ENCODE data around the gene PPFIBP1. TPM values are rescaled to one million over a fixed set of nuclear protein-coding genes. Genes with fewer than 3 reads are reported as not detected.
"Not testable (repeated sequence)": the region's sequence is repeated elsewhere in the genome, so short reads cannot be mapped to it uniquely, and the experiment has no call there.

PPFIBP1 gene
- total RNA-seq, 1 donor from 2014 or later, result 84.1 TPM

DNA sequence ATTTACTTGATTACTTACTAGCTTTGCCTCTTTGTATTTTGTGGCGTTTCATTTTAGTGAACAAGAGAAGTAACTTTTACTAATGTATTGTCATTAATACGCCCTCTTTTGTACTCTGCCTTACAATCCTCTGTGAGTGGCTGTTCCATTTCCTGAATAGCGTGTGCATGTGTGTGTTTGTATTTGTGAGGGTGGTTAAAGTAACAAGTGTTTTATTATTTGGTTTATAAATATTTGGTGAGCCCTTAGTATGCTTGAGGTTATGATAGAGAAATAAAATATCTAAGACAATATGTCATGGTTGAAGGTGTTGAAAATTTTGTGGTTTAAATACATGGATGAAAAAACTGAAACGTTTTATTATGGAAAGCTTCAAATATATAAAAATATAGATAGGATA lies 100.6 kb downstream of the PPFIBP1 start:
- Mint-ChIP-seq H3K27ac (ENCODE audit: unreplicated experiment) (peak overlapping the region; percentile 67), H3K4me3 (ENCODE audit: unreplicated experiment) (no peak overlapping the region)

DNA sequence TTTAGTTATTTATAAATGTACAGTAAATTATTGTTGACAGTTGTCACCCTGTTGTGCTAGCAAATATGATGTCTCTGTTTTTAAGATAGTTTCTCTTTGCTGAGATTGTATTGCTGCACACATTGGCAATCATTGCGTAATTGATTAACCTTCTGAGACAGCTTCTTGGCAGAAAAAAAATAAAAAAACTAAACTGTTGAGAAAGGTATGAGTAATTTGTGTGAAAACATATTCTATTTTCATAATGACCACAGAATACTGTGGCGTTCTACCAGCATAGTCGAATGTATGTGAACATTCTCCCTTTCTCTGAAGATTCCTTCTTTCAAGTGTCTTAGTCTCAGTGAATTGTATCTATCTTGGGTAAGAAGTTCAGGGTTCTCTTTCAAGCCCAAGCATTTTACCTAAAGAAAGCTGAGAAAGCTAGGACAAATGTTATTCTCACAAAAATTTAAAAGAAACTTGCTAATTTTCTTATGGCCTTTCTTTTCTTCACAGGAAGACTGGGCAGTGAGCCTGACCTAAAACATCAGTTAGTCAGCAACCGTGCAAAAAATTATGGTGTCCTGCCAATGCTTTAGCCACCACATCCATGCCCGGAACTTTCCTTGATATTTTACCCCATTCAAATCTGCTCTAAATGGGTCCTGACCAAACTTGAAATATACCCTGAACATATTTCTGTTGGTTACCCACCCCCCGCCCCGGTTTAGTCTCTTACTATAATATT lies 103.3 kb downstream of the PPFIBP1 start:
- peak overlapping the region; percentile 92 for H3K27ac Mint-ChIP-seq (ENCODE audit: unreplicated experiment)
- DNase-seq (ENCODE audit: extremely low spot score, unreplicated experiment), result no peak
- H3K4me1 Mint-ChIP-seq (ENCODE audit: unreplicated experiment), result peaks cover 51% of the 10 kb centered on the region
- TF ChIP-seq, protein P1, sequence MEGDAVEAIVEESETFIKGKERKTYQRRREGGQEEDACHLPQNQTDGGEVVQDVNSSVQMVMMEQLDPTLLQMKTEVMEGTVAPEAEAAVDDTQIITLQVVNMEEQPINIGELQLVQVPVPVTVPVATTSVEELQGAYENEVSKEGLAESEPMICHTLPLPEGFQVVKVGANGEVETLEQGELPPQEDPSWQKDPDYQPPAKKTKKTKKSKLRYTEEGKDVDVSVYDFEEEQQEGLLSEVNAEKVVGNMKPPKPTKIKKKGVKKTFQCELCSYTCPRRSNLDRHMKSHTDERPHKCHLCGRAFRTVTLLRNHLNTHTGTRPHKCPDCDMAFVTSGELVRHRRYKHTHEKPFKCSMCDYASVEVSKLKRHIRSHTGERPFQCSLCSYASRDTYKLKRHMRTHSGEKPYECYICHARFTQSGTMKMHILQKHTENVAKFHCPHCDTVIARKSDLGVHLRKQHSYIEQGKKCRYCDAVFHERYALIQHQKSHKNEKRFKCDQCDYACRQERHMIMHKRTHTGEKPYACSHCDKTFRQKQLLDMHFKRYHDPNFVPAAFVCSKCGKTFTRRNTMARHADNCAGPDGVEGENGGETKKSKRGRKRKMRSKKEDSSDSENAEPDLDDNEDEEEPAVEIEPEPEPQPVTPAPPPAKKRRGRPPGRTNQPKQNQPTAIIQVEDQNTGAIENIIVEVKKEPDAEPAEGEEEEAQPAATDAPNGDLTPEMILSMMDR (IDR thresholded peaks at IDR 0.05), result no peak
- no peaks in the 10 kb centered on the region for H3K9me3 Mint-ChIP-seq (ENCODE audit: unreplicated experiment)
- H3K36me3 Mint-ChIP-seq (ENCODE audit: unreplicated experiment), result no peaks in the 10 kb centered on the region
- no peaks in the 10 kb centered on the region for H3K27me3 Mint-ChIP-seq (ENCODE audit: unreplicated experiment)
- H3K4me3 Mint-ChIP-seq (ENCODE audit: unreplicated experiment), result peak overlapping the region; percentile 44

More for the DNA sequence above, 100.6 kb downstream of the PPFIBP1 start:
- Mint-ChIP-seq H3K4me1 (ENCODE audit: unreplicated experiment) (peaks cover 68% of the 10 kb centered on the region), H3K27me3 (ENCODE audit: unreplicated experiment) (no peaks in the 10 kb centered on the region), H3K36me3 (ENCODE audit: unreplicated experiment) (peaks cover 2% of the 10 kb centered on the region), H3K9me3 (ENCODE audit: unreplicated experiment) (no peaks in the 10 kb centered on the region)
- TF ChIP-seq, protein P1 (IDR thresholded peaks at IDR 0.05), result no peak
- no peak for DNase-seq (ENCODE audit: extremely low spot score, unreplicated experiment)

DNA sequence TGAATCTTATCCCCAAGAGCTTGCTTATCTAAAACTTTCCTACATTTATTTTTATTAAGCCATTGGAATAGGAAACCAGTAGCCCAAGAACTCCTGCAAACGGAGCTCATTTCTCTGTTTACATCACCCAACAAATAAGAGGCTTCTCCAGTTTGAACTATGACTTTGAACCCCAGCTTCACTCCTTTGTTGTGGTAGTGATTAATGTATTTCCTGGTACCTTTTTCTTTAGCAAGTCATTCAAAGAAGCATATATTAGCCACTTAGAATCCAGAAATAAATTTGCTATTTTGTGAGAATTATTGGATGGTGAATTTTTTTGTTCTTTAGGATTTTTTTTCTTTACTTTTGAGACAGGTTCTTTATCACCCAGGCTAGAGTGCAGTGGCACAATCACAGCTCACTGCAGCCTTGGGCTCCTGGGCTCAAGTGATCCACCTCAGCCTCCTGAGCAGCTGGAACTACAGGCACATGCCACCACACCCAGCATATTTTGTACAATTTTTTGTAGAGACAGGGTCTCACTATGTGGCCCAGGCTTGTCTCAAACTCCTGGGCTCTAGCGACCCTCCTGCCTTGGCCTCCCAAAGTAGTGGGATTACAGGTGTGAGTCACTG lies 104.0 kb downstream of the PPFIBP1 start:
- peak overlapping the region; percentile 92 for H3K27ac Mint-ChIP-seq (ENCODE audit: unreplicated experiment)
- H3K4me1 Mint-ChIP-seq (ENCODE audit: unreplicated experiment), result peaks cover 47% of the 10 kb centered on the region
- H3K36me3 Mint-ChIP-seq (ENCODE audit: unreplicated experiment); DNase-seq (ENCODE audit: extremely low spot score, unreplicated experiment); H3K9me3 Mint-ChIP-seq (ENCODE audit: unreplicated experiment); H3K27me3 Mint-ChIP-seq (ENCODE audit: unreplicated experiment): not testable (repeated sequence)
- H3K4me3 Mint-ChIP-seq (ENCODE audit: unreplicated experiment), result peak overlapping the region; percentile 44

DNA sequence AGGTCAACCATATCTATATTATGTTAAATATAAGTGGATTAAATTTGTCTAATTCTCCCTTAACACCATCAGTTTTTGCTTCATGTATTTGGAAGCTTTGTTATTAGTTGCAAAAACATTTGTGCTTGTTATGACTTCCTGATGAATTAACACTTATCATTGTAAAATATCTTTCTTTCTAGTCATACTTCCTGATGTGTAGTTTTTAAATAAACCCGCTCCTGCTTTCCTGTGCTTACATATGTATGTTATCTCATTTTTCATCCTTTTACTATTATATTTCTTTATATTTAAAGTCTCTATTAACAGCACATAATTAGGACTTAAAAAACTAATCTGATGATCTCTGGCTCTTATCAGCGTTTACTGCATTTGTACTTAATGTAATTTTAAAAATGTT lies 106.2 kb downstream of the PPFIBP1 start:
- not testable (repeated sequence) for DNase-seq (ENCODE audit: extremely low spot score, unreplicated experiment); H3K27ac Mint-ChIP-seq (ENCODE audit: unreplicated experiment); H3K9me3 Mint-ChIP-seq (ENCODE audit: unreplicated experiment); H3K4me3 Mint-ChIP-seq (ENCODE audit: unreplicated experiment); H3K27me3 Mint-ChIP-seq (ENCODE audit: unreplicated experiment)
- Mint-ChIP-seq H3K4me1 (ENCODE audit: unreplicated experiment) (peaks cover 27% of the 10 kb centered on the region), H3K36me3 (ENCODE audit: unreplicated experiment) (peaks cover 13% of the 10 kb centered on the region)

DNA sequence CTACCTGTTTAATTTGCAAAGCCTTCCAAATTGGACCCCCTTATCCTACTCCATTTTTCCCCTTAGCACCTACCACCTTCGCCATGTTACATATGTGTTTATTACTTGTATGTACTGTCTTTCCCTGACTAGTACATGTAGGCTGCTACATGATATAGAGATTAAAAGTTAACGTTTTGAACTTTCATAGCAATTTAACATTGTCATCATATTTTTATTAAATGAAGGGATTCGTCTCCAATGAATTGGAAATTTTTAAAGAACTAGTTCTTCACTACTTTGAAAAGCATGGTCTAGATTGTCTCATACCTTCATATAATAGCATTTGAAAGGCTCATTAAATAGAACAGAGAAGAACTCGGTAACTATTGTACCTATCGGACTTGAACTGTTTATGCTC lies 107.4 kb downstream of the PPFIBP1 start:
- H3K27ac Mint-ChIP-seq (ENCODE audit: unreplicated experiment), result peak overlapping the region; percentile 28
- peaks cover 27% of the 10 kb centered on the region for H3K4me1 Mint-ChIP-seq (ENCODE audit: unreplicated experiment)
- peaks cover 18% of the 10 kb centered on the region for H3K36me3 Mint-ChIP-seq (ENCODE audit: unreplicated experiment)
- H3K27me3 Mint-ChIP-seq (ENCODE audit: unreplicated experiment), result no peaks in the 10 kb centered on the region
- no peak overlapping the region for H3K4me3 Mint-ChIP-seq (ENCODE audit: unreplicated experiment)
- no peak for DNase-seq (ENCODE audit: extremely low spot score, unreplicated experiment)
- TF ChIP-seq, protein P1 (IDR thresholded peaks at IDR 0.05), result no peak
- no peaks in the 10 kb centered on the region for H3K9me3 Mint-ChIP-seq (ENCODE audit: unreplicated experiment)

DNA sequence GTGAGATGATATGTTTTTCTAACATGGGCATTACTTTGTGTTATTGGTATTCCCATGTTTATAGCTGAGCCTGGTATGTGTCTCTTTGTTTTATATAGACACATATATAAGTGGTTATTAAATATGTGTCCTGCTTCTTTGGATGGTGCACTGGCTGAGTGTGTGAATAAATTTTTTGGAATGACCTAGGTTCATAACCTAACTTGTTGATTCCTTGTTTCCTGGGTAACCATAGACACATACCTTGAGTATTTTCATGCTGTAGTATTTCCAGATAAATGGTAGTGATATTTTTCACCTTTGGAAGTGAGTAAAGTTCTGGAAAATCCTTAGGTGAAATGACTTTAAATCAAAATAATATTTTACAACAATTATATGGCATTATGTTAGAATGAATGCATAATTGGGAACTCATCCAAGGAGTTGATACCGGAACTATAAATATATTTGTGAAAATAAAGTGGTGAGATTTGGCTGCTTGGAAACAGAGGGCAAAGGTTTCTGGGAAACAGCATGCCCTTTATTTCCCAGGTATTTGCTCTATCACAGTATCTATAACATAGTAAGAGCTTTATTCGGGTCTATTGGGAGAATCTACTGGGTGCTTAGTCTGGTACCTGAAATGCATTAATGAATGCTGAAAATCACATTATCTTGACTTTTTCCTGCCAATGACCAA lies 107.9 kb downstream of the PPFIBP1 start:
- DNase-seq (ENCODE audit: extremely low spot score, unreplicated experiment), result no peak
- no peaks in the 10 kb centered on the region for H3K9me3 Mint-ChIP-seq (ENCODE audit: unreplicated experiment)
- H3K27ac Mint-ChIP-seq (ENCODE audit: unreplicated experiment), result no peak overlapping the region
- H3K4me1 Mint-ChIP-seq (ENCODE audit: unreplicated experiment), result peaks cover 23% of the 10 kb centered on the region
- TF ChIP-seq, protein P1 (IDR thresholded peaks at IDR 0.05), result no peak
- peaks cover 19% of the 10 kb centered on the region for H3K36me3 Mint-ChIP-seq (ENCODE audit: unreplicated experiment)
- H3K4me3 Mint-ChIP-seq (ENCODE audit: unreplicated experiment), result no peak overlapping the region
- no peaks in the 10 kb centered on the region for H3K27me3 Mint-ChIP-seq (ENCODE audit: unreplicated experiment)
